NCI-H128 (cell line): Measurements from ENCODE around the gene RAD21L1.
"Not testable (repeated sequence)": the region's sequence is repeated elsewhere in the genome, so short reads cannot be mapped to it uniquely, and the experiment has no call there.

Source experiments
- DNase-seq: peaks from one replicate; lab custom pipeline; 2025; ENCODE audit not compliant: unreplicated experiment; lab: John Stamatoyannopoulos, UW

RAD21L1 gene

DNA sequence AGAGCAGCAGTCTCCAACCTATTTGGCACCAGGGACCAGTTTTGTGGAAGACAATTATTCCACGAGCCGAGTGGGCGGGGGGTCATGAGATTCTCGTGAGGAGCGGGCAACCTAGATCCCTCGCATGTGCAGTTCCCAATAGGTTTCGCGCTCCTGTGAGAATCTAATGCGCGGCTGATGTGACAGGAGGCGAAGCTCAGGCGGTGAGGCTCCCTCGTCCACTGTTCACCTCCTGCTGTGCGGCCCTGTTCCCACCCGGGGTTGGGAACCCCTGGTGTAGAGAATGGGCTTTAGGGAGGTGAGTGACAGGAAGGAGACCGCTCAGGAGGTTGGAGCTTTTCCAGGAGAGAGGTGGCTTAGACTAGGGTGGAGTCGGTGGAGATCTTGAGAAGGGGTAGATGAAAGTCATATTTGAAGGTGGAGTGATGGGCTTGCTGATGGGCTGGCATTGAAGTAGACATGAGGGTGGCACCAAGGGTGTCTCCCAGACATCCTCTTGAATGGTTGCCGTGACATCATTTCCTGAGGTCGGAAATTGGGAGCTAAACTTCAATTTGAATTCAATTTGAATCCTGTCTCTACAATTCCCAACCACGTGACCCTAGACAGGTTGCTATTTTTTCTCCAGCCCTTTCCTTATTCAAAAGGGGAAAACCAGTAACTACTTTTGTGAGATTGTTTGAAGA, 1.5 kb upstream of the RAD21L1 start:
- no peak for DNase-seq

DNA sequence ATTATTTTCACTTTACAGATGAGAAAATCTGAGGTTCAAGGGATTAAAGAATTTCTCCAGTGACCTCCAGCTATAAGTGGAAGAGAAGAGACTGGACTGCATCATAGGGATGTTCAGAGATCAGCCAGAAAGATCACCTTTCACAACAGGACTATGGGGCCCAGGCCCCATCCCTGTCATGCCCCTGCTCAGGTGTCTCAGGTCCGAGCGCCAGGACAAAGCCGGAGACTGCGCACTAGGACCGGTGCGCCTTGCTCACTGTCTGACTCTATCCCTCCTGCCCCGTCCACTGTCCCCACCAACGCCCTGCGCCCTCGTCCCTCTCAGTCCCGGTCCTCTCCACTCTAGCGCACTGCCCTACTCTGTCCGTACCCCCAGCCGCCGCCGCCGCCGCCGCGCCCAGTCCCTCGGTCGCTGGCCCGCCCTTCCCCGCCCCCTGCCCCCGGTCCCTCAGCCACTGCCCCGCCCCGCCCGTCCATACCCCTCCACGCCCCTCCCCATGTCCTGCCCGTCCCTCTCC, 521 bp upstream of the RAD21L1 start:
- no peak for DNase-seq

DNA sequence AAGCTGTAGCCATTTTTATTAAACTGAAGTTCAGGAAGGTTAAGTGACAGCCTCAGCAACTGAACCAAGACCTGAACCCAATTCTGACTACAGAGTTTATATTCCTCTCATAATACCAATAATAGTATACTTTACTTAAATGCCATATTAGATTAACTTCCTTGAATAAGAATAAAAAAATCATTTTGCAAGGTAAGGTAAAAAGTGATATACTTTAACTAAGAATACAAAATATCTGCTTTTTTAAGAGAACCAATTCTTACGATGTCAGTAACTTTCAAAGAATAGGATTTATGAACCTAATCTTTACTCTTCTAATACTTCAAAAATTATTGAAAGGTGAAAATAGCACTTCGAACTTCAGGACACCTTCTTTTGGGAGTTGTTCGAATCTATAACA, 3.7 kb downstream of the RAD21L1 start:
- DNase-seq: no peak

DNA sequence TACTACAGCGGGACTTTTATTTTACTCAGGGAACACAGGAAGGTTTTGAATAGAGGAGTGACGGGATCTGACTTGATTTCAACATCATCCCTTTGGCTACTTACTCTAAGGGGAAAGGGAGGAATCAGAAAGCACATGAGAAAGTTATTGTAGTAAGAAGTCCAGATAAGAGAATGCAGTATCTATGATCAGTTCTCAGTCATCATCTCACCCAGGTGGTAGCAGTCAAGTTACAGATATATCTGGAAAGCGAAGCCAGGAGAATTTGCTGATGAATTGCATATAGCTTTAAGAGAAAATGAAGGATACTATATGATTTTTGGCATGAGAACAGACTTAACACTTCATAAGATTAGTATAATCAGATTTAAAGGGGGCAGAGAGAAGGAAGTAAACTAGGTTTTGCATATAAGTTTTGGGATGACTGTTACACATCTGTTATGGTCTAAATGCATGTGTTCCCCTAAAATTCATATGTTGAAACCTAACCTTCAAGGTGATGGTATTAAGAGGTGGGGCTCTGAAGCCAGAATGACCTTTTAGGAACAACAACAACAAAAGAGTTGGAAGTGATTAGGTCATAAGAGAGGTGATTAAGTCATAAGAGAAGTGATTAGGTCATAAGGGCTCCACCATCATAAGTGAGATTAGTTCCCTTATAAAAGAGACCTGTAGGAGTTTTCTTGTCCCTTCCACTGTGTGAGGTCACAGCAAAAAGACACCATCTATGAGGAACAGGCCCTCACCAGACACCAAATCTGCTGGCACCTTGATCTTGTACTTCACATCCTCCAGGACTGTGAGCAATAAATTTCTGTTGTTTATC, 6.7 kb downstream of the RAD21L1 start:
- no peak for DNase-seq

DNA sequence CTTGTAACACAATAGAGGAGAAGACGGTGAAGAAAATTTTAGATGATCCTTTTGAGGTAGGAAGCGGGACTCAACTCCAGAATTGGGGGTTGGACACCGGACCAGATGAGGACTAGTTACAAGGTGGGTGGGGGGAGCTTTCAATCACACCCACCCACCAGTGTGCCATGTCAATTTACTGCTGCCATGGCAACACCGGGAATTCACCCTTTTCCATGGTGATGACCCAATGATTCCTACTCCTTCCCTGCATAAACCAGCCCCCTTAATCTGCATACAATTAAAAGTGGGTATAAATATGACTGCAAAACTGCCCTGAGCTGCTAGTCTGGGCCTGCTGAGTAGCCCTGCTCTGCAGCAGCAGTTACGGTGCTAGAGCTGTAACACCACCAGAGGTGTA, 14.7 kb downstream of the RAD21L1 start:
- no peak for DNase-seq

DNA sequence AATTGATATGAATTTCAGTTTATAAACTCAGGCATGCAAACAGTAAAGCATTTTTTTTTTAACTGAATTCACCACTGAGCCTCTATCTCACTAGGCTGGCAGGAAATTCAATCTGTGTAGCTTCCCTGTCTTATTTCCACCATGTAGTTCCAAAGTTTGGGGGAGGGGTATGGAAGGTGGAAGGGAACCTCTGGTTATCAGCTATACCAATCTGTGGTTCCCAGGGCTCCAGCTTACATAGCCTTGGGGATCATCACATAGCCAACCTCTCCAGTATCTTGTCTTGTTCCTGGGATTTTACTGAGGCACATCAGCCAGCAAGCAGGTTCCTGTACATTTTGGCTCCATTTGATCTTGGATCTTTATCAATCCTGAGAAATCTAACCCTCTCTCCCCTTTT, 15.6 kb downstream of the RAD21L1 start:
- DNase-seq: no peak

DNA sequence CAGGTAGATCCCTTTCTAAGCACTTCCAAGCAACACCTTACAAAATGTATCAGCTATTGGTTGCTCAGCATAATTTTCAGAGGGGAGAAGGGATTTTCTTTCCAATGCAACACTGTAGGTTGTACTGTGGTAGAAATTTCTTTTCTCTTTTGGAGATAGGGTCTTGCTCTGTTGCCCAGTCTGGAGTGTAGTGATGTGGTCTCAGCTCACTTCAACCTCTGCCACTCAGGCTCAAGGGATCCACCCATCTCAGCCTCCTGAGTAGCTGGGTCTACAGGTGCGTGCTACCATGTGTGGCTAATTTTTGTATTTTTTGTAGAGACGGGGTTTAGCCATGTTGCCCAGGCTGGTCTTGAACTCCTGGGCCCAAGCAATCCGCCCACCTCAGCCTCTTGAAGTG, 16.3 kb downstream of the RAD21L1 start:
- DNase-seq: no peak

DNA sequence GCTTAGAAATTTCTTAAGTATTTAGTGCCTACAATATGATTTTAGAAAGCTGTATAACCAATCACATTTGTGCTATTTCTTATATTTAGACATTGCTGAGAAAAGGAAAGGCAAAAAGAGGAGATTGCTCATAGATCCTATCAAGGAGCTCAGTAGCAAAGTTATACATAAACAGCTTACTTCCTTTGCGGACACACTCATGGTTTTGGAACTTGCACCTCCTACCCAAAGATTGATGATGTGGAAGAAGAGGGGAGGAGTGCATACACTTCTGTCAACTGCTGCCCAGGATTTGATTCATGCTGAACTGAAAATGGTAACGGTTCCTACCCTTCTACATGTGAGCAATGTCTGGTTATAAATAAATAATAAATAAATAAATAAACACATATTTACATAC, 16.7 kb downstream of the RAD21L1 start:
- no peak for DNase-seq

DNA sequence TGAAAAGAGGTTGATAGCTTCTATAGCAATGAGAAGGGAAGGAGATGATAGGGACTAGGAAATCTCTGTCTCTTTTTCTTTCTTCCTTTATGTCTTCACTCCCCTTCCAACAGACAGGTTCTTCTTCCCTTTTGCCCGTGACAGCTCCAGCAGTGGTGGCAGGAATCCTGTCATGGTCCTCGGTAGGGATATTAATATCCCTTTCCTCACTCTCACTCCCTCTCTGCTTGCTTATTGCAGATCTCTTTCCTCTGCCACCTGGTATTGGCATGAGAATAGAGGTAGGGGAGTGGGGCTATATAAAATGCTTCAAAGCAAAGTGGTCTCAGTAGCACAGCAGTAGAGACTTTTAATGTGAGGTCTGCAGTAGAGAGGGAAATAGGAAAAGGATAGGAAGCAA, 19.7 kb downstream of the RAD21L1 start:
- DNase-seq: no peak

DNA sequence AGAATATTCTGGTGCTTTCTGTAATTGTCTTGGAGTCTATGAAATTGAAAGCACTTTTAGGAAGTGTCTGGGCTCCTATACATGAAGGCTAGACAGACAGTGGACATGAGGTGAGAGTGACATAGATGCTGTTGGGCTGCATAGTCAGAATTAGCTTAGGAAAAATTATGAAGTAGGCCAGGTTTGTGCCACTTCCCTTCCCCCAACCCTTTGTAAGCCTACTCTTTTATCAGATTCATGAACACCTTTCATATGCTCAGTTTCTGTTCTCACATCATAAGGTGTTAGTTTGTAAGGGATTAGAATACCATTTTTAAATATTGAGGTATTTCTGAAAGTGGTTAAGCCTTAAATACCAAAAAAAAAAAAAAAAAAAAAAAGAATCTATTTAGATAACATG, 21.8 kb downstream of the RAD21L1 start:
- DNase-seq: no peak

DNA sequence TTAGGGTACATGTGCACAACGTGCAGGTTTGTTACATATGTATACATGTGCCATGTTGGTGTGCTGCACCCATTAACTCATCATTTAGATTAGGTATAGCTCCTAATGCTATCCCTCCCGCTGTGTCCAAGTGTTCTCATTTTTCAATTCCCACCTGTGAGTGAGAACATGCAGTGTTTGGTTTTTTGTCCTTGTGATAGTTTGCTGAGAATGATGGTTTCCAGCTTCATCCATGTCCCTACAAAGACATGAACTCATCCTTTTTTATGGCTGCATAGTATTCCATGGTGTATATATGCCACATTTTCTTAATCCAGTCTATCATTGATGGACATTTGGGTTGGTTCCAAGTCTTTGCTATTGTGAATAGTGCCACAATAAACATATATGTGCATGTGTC, 24.4 kb downstream of the RAD21L1 start:
- DNase-seq: not testable (repeated sequence)

DNA sequence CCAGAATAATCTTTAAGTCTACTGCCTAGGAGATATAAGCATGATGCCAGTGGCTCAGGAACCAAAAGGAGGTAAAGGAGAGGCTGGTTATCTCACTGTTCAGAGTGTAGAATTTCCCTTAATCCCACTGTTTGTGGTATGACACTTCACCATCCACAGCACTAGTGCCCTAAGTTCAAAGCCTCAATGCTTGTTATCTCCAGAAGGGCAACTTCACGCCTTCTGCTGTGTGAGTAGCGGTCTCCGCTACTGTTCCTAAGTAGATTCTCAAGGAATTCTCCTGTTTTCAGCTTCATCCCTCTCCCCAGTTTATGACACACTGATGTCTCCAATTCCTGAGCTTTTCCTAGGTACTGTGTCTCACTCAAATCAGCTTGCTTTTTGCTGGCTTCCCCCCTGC, 26.6 kb downstream of the RAD21L1 start:
- DNase-seq: no peak

DNA sequence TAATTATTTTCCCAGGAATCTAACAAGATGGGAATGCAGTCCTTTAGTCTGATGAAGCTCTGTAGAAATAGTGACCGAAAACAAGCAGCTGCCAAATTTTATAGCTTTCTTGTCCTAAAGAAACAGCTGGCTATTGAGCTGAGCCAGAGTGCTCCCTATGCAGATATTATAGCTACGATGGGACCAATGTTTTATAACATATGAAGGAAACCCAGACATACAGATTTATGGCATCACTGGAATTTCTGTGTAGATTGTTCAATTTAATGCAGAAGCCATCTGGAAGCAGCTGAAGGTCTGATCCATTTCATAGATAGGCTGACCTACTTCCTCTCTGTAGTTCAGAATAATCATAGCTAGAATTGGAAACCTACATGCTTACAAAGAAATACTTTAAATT, 28.4 kb downstream of the RAD21L1 start:
- DNase-seq: no peak

DNA sequence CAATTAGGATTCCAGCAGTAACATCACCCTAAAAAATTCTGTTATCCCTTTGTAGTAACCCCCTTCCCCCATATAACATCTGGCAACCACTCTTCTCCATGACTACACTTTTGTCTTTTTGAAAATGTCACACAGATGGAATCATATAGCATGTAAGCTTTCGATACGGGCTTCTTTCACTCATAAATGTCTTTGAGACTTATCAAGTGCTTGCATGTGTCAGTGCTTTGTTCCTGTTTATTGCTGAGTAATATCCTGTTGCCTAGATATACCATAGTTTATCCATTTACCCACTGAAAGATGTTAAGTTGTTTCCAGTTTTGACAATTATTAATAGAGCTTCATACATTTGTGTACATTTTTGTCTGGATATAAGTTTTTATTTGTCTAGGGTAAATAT, 29.8 kb downstream of the RAD21L1 start:
- DNase-seq: no peak

DNA sequence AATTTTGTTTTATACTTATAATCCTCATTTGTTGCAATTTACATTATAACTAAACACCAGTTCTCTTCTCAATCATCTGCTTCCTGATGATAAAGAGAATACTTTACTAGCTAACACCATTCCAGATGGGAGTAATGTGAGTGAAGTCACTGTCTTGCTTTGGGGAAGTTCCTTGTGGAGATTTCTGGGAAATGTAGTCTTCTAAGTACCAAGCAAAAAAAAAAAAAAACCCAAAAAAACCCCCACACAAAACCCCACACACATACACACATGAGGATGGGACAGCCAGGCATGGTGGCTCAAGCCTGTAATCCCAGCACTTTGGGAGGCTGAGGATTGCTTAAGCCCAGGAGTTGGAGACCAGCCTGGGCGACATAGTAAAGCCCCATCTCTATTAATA, 38.0 kb downstream of the RAD21L1 start:
- no peak for DNase-seq

DNA sequence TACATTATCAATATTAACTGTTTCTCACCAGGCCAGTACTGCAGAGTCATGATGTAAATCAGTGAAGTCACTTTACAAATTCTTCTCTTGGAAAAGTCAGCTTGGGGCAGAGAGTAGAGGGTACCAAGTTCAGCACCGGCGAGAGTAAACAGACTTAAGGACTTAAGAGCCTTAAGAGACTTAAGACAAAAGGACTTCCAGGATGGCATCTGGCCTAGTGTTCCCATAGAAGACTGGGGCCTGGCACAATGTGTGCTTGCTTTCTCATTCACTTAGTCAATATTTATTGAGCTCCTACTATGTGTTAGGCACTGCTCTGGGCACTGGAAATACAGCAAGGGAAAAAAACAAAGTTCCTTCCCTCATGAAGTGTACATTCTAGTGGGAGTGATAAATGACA, 38.9 kb downstream of the RAD21L1 start:
- DNase-seq: no peak

DNA sequence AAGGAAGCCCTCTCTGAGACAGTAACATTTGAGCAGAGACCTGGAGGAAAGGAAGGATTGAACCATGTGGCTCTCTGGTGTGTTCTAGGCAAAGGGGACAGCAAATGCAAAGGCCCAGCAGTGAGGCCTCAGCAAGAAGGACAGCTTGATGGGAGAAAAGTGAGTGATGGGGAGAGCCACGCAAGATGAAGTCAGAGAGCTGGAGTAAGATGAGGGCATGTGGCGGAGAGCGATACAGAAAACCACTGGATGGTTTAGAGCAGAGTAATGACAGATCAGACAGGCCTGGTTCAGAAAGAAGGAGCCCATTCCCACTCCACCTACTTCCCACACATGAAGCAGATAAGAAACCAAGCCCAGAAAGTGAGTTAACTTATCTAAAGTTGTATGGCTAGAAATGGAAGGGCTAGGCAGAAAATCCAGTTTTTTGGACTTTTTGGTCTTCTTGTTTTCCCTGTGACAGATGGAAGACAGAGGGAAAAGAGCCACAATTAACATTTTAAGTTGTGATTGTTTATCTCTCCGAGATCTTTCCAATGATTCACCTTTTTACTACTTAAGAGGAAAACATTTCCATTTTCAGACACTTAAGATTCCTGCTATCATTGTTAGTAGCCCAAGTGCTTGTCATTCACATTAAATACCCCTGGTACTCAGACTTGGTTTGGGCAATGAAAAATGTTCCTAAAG, 39.5 kb downstream of the RAD21L1 start:
- DNase-seq: no peak

DNA sequence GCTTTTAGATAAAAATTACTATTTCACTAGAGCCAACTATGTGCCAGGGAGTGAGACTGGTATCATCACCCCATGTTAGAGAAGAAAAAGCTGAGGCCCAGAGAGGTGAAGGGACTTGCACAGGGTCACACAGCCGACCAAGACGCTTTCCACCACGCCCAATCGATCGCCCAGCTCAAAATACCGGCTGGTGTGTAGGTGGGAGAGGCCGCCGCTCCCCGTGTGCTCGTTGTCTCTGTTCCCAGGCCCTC, 40.0 kb downstream of the RAD21L1 start:
- no peak for DNase-seq

DNA sequence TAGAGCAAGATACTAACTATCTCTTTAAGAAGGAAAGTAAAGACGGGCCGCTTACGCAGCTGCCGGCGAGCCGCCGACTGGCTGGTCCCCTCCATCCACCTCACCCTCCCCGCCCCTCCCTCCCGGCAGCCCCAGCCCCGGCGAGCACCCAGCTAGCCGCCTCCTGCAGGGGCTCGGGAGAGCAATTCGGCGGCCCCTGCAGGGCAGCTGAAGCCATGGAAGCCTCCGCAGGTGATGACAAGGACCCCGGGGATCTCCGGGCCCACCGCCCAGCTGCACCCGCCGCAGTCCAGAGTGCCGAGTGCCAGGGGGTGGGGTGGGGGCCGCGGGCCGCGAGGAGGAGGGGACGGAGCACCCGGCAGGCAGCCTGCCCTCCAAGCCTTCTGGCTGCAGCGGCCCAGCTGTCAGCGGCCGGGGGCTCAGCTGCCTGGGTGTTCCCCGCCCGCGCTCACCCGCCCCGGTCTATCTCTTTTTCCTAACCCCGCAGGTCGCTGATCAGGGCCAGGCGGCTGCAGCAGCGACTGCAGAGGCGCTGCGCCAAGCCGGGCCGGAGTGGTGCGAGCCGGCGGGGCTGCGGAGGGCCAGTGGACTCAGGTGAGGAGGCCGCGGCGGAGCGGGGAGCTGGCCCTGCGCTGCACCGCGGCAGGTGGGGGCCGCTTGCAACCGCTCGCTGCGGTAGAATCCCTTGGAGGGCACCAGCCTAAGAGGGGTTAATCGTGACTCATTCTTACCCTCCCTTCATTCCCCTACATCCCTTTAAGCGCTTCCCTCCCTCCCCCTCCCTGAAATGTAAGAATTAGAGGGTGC, 40.5 kb downstream of the RAD21L1 start, which contains the start of gene SNPH:
SNPH (plus strand) TSS at position 128 of the 807 bp plus-strand sequence. CDS start 29,946 bp downstream, outside the sequence.
- DNase-seq: no peak

DNA sequence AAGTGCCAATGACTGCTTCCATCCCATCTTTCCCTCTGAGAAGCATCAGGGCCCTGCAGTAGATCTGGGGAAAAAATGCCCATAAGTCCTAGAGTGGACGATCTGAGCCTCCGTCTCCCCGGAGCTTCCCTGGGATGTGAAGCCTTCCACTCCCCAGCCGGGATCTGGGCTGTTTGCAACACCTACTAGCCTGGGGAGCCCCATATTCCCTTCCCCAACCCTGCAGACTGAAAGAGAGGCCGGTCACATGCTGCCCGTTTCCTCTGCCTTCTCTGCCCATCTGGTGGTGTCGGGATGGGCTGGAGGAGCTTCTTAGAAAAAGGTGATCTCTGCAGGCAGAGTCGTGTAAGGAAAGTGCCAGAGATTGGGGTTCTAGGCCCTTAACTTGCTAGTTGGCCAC, 41.3 kb downstream of the RAD21L1 start:
- no peak for DNase-seq

DNA sequence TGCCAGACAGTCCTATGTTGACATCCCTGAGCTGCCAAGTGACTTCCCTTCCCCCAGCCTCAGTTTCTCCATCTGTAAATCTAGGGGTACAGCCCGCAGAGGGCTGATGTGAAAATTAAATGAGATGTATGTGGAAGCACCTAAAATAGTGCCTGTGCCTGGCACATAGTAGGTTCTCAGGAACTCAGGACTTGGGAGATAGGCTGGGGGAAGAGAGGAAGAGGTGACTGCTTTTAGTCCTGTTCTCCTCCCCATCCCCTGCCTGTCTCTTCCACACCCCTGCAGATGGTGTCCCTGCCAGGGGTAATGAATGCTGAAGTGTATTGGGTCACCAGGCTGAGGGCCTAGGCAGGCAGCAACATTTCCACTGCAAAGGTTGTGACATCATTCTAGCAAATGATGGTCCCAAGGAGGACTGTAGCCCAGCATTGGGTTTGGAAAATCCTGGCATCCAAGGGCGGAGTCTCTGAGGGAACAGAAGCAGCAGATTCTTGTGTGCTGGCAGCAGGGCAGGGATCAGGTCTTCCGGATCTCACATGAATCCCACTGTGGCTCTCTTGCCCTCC, 42.0 kb downstream of the RAD21L1 start:
- no peak for DNase-seq
